ENCODE data around the gene CYP3A4.
"Not testable (repeated sequence)": the region's sequence is repeated elsewhere in the genome, so short reads cannot be mapped to it uniquely, and the experiment has no call there.

CYP3A4 gene

GRCh38 chr7:99784007-99784406, at the start of gene CYP3A4:
TSS of gene CYP3A4 (minus strand) at chr7:99784184. CDS start at chr7:99784081, 103 bp downstream.
- DNase-seq (ENCODE audit: low read depth in 1 of 2, low spot score in 1 of 2), result no peak

- DNase-seq (ENCODE audit: low read depth in 1 of 2, low spot score in 1 of 2), result no peak
Observed at GRCh38 chr7:99833289-99833877, 49.4 kb upstream of the CYP3A4 start.

GRCh38 chr7:99831595-99831994, 47.6 kb upstream of the CYP3A4 start:
- no peak for DNase-seq (ENCODE audit: low read depth in 1 of 2, low spot score in 1 of 2)

- DNase-seq (ENCODE audit: low read depth in 1 of 2, low spot score in 1 of 2), result no peak
Observed at GRCh38 chr7:99829524-99830160, 45.7 kb upstream of the CYP3A4 start.

- no peak for DNase-seq (ENCODE audit: low read depth in 1 of 2, low spot score in 1 of 2)
Observed at GRCh38 chr7:99828811-99829210, 44.8 kb upstream of the CYP3A4 start.

GRCh38 chr7:99827040-99827778, 43.2 kb upstream of the CYP3A4 start:
- no peak for DNase-seq (ENCODE audit: low read depth in 1 of 2, low spot score in 1 of 2)

- DNase-seq (ENCODE audit: low read depth in 1 of 2, low spot score in 1 of 2), result no peak
Observed at GRCh38 chr7:99825873-99826272, 41.9 kb upstream of the CYP3A4 start.

GRCh38 chr7:99825452-99825851, 41.5 kb upstream of the CYP3A4 start:
- DNase-seq (ENCODE audit: low read depth in 1 of 2, low spot score in 1 of 2), result no peak

GRCh38 chr7:99824091-99824490, 40.1 kb upstream of the CYP3A4 start:
- DNase-seq (ENCODE audit: low read depth in 1 of 2, low spot score in 1 of 2), result no peak

GRCh38 chr7:99822731-99823718, 39.0 kb upstream of the CYP3A4 start:
- DNase-seq (ENCODE audit: low read depth in 1 of 2, low spot score in 1 of 2), result no peak

- DNase-seq (ENCODE audit: low read depth in 1 of 2, low spot score in 1 of 2), result no peak
Observed at GRCh38 chr7:99820408-99821027, 36.5 kb upstream of the CYP3A4 start.

GRCh38 chr7:99808766-99809165, 24.8 kb upstream of the CYP3A4 start:
- no peak for DNase-seq (ENCODE audit: low read depth in 1 of 2, low spot score in 1 of 2)

- DNase-seq (ENCODE audit: low read depth in 1 of 2, low spot score in 1 of 2), result no peak
Observed at GRCh38 chr7:99806839-99807478, 23.0 kb upstream of the CYP3A4 start.

GRCh38 chr7:99805641-99806040, 21.7 kb upstream of the CYP3A4 start:
- no peak for DNase-seq (ENCODE audit: low read depth in 1 of 2, low spot score in 1 of 2)

GRCh38 chr7:99803118-99803517, 19.1 kb upstream of the CYP3A4 start:
- not testable (repeated sequence) for DNase-seq (ENCODE audit: low read depth in 1 of 2, low spot score in 1 of 2)

GRCh38 chr7:99801407-99801806, 17.4 kb upstream of the CYP3A4 start:
- not testable (repeated sequence) for DNase-seq (ENCODE audit: low read depth in 1 of 2, low spot score in 1 of 2)

- no peak for DNase-seq (ENCODE audit: low read depth in 1 of 2, low spot score in 1 of 2)
Observed at GRCh38 chr7:99798972-99799371, 15.0 kb upstream of the CYP3A4 start.

GRCh38 chr7:99795864-99796263, 11.9 kb upstream of the CYP3A4 start:
- DNase-seq (ENCODE audit: low read depth in 1 of 2, low spot score in 1 of 2), result not testable (repeated sequence)

- no peak for DNase-seq (ENCODE audit: low read depth in 1 of 2, low spot score in 1 of 2)
Observed at GRCh38 chr7:99794585-99795502, 10.9 kb upstream of the CYP3A4 start.
